ENCODE measurements around the gene COMMD6. TPM values are rescaled to one million over a fixed set of nuclear protein-coding genes. Genes with fewer than 3 reads are reported as not detected.
"Not testable (repeated sequence)": the region's sequence is repeated elsewhere in the genome, so short reads cannot be mapped to it uniquely, and the experiment has no call there.

Gene COMMD6
- 38.9 and 45.7 TPM in 2 replicates for total RNA-seq

DNA sequence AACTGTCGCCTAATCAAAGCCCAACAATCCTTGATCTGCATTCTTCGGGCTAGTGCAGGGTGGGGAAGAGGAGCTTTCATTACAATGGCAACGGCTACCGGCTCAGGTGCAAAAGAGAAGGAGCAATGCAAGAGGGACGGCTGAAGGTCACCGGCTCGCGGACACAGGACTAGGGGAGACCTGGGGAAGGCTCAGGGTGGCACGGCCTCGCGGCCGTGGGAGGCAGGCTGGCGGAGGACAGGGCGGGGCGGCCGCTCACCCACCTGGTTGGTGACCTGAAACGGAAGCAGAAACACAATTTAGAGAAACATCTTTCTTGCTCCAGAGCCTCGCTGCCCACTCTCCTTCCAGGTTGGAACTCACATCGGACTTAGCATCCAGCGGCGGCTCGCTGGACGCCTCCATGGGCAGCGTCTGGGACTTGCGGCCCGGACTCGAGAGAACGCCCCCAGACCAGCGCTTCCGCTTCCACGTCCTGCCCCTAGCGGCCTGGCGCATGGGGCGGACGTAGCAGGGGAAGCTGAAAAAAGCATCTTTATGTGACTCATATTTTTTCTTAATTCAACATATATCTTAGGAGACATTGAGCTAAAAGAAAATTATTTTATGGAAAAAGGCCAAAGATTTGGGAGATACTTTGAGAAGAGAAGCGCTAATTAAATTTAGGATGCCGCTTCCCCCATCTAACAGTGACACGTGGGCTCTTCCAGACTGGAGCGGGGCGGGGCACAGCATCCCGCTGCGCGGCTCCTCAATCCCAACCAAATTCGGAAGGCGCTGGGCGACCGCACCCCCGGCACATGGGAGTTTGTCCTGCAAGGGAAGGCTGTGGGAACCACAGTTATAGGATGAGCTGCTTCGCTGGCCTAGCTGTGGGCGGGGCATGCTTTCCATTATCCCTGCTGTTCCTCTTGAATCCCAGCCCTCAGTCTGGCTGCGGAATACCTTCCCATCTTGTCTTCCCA lies at the start of gene COMMD6:
Gene COMMD6 (minus strand): TSS at position 441 of the 965 bp plus-strand sequence. CDS start 36 bp downstream, at position 405.
- DNase-seq (ENCODE audit: low read depth in 2 of 2): peak; percentile 53 to 79

DNA sequence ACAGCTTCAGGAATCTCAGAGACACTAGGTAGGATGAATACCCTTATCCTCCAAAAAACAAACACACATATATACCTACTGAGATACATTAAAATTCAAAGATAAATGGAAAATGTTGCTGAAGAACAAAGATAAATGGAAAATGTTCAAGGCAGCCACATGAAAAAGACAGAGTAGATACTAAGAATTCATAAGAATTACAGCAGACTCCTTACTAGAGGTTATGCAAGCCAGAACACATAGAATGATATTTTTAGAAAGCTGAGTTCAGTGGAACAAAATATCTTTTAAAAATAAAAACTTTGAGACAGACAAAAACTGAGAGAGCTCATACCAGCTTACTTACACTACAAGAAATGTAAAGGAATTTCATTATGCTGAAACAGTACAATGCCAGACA lies 47.5 kb upstream of the COMMD6 start:
- DNase-seq (ENCODE audit: low read depth in 2 of 2): no peak

DNA sequence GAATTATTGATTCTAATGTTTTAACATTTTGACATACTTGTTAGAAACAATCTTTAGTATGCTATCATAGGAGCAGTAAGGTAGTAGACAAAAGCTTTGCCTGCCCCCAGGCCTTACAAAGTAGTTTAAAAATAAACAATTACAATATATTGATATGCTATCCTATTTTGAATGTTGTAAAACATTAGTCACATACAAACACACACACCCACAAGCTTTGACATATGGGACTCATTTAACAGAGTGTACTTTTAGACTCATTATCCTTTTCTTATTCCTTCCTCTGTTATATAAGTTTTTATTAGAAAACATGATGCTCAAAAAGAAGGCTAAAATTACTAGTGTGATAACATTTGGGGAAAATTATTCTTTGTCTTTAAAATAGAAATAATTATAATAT lies 45.5 kb upstream of the COMMD6 start:
- DNase-seq (ENCODE audit: low read depth in 2 of 2): no peak

DNA sequence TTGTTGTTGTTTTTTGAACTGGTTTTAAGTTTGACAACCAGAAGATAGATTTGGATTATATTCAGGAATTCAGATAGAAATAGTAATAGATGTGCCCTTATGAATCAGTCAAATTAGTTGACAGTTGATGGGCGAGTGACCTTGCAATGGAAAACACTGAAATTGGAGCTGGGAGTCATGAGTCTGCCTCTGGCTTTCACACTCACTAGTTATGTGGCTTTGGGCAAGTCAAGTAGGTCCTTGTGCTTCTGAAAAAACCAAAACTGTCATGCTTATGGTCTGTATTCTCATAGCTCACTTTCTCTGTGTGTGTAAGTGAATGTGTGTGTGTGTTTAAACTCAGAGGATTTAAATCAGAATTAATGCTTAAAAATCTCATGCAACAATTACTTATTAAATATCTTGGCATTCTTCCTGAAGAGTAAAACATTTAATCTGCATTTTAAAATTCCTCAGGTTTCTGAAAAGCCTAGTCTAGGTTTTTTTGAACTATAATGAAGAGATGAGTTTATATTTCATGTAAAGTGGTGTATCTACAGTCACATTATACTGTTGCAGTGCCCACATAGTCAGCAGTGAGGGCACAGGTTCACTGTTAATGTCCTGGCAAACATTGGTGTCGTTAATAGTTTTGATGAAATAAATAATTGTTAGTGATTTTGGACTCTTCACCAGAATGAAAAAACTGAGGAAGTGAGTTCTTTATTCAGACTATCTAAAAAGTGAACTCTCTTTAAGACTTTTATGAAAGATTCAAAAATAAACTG lies 44.4 kb upstream of the COMMD6 start:
- no peak for DNase-seq (ENCODE audit: low read depth in 2 of 2)

DNA sequence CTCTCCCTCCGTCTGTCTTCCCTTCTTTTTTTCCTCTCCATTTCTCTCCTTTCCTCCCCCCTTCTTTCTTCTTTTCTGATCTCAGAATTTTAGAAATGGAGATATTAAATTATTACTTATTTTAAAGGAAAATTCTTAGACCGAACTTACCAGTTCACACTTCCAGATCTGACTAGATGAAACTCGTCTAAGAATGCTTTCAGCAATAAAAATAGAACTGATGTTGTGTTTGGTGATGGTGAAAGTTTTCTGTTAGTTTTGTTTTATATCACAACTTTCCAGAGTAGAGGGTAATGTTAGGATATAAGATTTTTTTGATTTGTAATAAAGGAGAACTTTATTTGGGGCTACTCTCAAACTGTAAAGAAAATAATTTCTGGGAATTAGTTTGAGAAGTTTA lies 41.9 kb upstream of the COMMD6 start:
- no peak for DNase-seq (ENCODE audit: low read depth in 2 of 2)

DNA sequence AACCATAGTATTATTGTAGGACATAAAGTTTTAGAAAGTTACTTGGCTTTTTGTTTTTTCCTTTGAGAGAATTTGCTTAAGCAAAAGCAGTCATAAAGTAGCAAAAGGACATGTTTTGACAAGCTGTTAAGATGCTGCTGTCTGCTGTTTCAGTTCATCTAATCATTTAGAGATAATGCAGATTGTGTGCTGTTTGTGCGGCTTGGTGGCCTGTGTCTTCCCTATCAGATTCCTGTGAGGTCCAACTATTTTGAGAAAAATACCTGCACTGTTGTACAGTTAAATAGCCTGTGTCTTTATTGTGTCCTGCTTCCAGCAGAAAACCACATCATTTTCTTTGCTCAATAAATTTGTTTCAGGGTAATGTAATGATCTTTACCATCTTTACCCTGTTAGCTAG lies 31.9 kb upstream of the COMMD6 start:
- DNase-seq (ENCODE audit: low read depth in 2 of 2): no peak

DNA sequence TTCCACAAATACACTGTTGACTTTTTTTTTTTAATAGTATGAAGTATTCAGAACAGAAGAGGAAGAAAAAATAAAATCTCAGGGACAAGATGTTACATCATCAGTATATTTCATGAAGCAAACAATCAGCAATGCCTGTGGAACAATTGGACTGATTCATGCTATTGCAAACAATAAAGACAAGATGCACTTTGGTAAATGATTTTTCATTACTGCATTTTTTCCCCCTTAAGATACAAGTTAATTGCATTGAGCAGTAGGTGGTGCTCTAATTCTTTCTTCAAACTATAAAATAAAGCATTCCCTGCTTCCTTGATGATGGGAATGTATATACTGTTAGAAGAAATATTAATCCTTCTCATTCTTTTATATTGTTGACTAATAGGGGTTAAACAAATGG lies 29.0 kb upstream of the COMMD6 start:
- DNase-seq (ENCODE audit: low read depth in 2 of 2): peak; percentile 12 to 44

DNA sequence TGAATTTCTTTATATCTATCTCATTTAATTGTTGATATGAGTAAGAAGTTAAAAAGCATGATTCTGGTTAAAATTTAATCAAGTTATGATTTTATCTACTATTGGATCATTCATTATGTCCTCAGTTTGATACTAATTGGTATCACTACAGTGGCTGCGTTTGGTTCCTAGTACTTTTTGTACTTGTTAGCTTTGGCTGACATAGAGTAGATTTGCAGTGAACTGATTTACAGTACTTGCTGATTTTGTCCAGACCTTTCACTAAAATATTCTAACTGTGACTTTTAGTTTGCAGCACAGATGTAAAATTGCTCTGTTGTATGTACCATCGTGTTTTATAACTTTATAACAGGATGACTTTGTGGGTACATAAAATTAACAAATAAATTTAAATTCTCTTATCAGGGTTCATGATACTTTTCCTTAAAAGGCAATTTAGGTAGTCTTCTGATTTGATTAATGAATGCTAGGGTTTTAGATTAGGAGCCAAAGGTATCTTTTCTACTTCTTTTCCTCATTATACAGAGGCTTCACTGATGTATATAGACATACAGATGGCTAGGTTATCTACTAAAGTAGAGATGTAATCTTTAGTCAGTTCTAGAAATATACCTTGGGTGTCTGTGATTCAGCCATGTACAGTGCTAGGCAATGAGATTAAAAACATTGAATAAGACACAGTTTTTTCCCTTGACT lies 20.7 kb upstream of the COMMD6 start:
- DNase-seq (ENCODE audit: low read depth in 2 of 2): no peak

DNA sequence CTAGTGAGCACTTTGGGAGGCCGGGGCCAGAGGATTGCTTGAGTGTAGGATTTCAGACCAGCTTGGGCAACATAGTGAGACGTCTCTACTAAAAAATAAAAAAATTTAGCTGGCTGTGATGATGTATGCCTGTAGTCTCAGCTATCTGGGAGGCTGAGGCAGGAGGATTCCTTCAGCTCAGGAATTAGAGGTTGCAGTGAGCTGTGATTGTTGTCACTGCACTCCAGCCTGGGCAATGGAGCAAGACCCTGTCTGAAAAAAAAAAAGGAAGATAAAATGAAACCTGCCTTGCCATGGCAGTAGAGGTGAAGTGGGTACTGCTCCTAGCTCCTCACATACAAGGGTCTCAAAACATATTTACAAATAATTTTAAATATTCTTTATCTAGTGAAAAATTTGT lies 19.3 kb upstream of the COMMD6 start:
- DNase-seq (ENCODE audit: low read depth in 2 of 2): no peak

DNA sequence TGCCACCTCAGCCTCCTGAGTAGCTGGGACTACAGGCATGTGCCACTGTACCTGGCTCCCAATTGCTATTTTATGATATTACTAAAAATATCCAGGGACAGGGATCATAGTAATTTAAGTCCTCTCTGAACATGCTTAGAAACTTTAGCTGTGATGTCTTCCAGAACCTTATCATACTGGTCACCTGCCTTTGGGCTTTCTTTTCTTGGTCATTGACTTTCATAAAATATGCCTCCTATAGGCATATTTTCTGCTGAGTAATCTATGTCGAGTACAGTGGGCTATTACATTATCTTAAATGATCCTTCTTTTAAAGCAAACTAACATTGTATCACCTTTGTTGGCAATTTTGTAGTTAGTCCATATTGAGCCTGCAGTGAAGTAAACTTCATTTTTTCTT lies 18.2 kb upstream of the COMMD6 start:
- DNase-seq (ENCODE audit: low read depth in 2 of 2): no peak

DNA sequence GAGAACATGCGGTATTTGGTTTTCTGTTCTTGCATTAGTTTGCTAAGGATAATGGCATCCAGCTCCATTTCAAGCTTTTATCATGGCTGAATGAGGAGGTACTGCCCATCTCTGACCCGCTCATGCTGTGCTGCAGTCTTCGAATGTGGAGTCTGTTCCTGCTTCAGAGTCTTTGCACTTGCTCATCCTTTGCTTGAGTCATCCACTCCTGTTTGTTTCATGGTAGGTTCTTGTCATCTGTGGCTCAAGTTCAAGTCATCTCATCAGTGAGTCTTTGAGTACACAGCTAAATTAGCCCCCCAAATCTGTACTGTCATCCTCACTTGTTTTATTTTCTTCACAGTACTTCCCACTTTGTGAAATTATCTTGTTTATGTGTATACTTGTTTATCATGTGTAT lies 17.3 kb upstream of the COMMD6 start:
- no peak for DNase-seq (ENCODE audit: low read depth in 2 of 2)

DNA sequence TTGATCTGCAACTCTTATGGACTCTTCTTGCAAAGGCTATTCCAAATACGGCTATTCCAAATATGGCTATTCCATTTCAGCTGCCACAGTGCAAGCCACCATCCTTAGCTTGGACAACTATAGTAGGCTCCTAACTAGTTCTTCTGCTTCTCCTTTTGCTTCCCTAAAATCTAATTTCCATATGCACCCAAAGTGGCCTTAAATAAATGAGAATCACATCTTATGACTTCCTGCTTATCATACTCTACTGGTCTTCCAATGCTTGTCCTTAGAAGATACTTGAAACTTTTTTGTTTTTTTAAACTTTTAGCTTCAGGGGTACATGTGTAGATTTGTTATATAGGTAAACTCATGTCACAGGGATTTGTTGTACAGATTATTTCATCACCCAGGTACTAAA lies 16.8 kb upstream of the COMMD6 start:
- no peak for DNase-seq (ENCODE audit: low read depth in 2 of 2)

DNA sequence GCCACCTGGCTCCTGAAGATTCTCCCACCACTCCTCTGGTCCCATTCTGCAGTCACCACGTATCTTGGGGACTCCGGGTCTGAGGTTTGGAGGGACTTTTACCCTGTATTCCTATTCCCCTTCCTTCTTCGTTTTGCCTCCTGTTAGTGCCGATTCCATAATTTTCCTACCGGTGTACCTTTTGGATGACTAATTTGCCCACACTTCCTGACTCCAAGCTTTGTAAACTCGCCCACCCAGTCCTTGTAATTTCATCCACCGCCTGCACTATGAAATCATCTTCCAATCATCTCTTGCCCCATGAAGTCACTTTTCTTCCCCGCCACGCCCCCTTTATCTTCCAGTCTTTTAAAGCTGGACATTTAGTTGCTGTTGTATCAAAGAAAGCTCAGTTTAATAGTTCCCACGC lies 12.5 kb upstream of the COMMD6 start:
- peak; percentile 28 to 85 for DNase-seq (ENCODE audit: low read depth in 2 of 2)

DNA sequence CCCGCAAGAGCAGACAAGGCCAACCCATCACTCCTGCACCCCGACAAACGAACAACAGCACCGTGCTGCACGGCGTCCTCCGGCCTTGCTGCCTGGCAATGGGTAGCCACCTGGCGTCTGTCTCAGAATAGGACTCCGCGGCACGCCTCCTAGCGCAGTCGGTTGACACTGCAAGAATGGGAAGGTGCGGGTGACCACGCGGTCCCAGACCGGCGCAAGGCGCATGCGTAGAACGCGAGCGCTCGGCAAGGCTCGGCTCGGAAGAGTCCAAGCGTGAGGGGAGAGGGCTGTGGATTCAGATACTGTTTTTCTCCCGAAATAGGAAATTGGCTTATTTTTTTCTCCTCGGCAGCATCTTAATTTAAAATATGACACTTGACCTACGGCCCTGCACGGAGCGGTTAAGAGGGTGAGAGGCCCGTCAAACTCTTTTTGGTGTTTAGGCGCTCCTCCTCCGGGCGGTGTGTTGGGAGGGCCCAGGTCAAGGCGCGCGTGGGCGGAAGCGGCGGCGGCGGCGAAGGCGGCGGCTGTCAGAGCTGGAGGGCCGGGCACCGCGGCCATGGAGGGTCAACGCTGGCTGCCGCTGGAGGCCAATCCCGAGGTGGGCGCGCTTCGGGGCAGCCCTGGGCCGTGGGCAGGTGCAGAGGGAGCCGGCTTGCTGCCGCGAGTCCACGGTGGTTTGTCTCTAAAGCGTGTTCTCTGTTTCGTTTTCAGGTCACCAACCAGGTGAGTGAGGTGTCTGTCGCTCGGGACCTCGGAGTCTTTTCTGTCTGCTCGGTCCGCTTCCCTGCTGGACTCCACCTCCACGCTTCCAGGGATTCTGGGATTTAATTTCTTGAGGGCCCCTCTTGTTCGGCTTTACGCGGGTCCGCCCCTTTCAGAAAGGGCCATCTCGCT lies 11.9 kb upstream of the COMMD6 start, which contains the start of gene UCHL3:
Gene UCHL3 (plus strand): TSS at position 530 of the 897 bp plus-strand sequence. CDS start 30 bp downstream, at position 560.
- DNase-seq (ENCODE audit: low read depth in 2 of 2): peak; percentile 90 to 95

DNA sequence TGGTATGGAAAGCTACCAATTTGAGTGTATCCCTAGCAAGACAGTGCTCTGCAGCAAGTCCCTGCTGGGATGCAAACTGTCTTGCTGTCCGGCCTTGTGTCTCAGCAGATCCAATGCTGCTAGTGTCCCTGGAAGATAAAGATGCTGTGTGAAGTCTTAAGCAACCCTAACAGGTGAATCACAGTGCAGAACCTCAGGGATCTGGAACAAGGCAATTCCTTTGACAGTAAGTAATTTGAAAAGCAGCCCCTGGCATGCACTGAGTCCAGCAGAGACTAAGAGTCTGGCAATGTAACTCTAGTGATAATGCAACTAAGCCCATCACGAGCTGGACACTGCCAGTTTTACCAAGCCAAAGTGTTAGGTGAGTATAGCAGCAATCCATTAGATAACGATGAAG lies 10.3 kb upstream of the COMMD6 start:
- no peak for DNase-seq (ENCODE audit: low read depth in 2 of 2)

DNA sequence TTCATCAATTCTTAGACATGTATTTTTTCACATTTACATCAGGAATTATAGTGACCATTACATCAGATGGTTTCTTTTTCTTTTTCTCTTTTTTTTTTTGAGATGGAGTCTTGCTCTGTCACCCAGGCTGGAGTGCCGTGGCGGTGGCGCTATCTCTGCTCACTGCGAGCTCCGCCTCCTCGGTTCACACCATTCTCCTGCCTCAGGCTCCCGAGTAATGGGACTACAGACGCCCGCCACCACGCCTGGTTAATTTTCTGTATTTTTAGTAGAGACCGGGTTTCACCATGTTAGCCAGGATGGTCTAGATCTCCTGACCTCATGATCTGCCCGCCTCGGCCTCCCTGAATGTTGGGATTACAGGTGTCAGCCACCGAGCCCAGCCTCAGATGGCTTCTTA lies 7.7 kb upstream of the COMMD6 start:
- DNase-seq (ENCODE audit: low read depth in 2 of 2): not testable (repeated sequence)

DNA sequence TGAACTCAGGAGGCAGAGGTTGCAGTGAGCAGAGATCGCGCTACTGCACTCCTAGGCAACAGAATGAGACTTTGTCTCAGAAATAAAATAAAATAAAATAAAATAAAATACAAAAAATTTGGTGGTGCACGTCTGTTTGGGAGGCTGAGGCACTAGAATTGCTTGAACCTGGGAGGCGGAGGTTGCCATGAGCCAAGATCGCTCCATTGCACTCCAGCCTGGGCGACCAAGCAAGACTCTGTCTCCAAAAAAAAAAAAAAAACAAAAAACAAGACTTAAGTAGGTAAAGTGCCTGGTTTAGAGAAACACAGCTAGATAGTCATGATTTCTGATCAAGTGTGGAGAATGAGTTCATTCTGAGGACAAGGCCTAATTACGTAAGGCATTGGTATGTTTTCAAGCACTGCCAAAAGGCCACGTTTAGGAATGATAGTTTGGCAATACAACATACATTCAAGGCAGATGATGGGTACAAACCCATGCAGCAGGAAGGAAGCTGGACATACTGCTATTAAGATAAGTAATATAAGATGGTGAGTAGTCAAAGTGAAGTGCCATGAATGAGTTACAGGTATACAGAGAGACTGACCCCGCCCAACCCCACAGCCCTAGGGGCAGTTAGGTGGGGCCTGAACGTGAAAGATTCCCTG lies 7.2 kb upstream of the COMMD6 start:
- DNase-seq (ENCODE audit: low read depth in 2 of 2): no peak

DNA sequence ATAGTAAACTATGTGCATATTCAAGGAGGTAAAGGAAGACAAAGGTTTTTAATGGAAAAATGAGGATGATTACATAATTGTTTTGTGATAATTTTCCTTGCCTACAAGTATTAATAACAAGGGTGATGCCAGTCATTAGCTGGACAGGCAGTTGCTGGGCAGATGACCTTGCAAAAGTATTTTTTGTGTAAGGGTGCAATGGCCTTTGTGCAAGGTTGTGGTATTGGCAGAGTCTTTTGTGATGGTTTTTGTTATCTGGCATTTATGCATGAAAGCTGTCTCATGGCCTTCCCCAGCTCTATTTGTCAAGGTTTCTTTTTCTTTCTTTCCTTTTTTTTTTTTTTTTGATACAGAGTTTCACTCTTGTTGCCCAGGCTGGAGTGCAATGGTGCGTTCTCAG lies 4.3 kb upstream of the COMMD6 start:
- no peak for DNase-seq (ENCODE audit: low read depth in 2 of 2)

DNA sequence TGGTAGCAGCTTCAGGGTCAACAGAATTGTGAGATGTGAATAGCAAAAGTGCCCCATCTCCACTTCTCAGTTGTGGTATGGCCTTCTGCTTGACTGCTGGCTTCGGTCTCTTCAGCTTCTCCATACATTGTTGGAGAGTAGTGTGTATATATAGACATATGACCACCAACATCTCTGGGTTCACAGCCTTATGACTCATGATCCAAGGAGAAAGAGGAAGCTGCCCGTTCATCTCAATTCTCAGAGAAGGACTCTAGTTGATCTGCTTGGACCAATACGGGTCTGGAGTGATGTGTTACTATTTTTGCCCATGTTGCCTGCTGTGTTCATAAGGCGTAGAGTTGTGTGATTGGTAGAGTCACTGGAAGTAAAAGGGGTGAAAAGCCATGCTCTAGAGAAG lies 3.6 kb upstream of the COMMD6 start:
- no peak for DNase-seq (ENCODE audit: low read depth in 2 of 2)

DNA sequence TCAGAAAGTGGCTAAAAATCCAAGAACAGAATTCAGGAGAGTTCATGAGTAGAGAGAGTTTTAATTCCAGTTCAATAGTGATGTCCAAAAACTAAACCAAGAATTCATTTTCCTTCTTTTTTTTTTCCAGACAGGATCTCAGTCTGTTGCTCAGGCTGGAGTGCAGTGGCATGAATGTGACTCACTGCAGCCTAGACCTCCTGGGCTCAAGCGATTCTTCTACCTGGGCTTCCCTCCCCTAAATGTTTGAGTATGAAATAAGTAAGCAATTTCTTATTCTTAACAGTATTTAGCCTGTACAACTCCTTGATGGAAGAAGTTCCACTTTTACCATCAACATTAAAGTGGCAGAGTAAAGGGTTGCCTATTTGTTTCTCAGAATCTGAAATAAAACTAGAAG lies 3.8 kb downstream of the COMMD6 start:
- DNase-seq (ENCODE audit: low read depth in 2 of 2): no peak

Data from dermis microvascular lymphatic vessel endothelial cell (primary cell).